ENCODE results near the gene GPI. TPM values are rescaled to one million over a fixed set of nuclear protein-coding genes. Genes with fewer than 3 reads are reported as not detected.
A peak's percentile ranks its signal among the peaks of the same experiment; 100 is the strongest.

Gene GPI
- total and polyA plus RNA-seq, 2 donors (not counting 3 experiments of a cell fraction or from before 2014, with no cell fraction given) = 131 to 273 TPM

- no peak overlapping the region for H3K4me3 ChIP-seq (replicated peaks in 1 of 3; ENCODE audit: insufficient read depth in 1 of 3, low read depth in 1 of 3, low read length in 3 of 3)
- H3K27me3 ChIP-seq (ENCODE audit: control insufficient read depth in 2 of 2, insufficient read depth in 2 of 2, low read length in 2 of 2) = no peaks in the 10 kb centered on the region
- TF ChIP-seq GATA2 (IDR thresholded peaks at IDR 0.05; ENCODE audit: insufficient read depth, insufficient read length, low read depth, low read length) (no peak), EZH2 (IDR thresholded peaks at IDR 0.05; ENCODE audit: borderline replicate concordance, low read depth, low read length, severe bottlenecking) (no peak)
- peaks cover 2% of the 10 kb centered on the region for H3K79me2 ChIP-seq (ENCODE audit: control insufficient read depth, insufficient read depth, low read length)
- peaks cover 10 to 24% of the 10 kb centered on the region in 2 experiments for H3K36me3 ChIP-seq (ENCODE audit: control insufficient read depth in 2 of 2, extremely low read depth in 1 of 2, insufficient read depth in 2 of 2, low read length in 2 of 2)
- no peak overlapping the region for H2AFZ ChIP-seq (ENCODE audit: low read depth, low read length)
- no peaks in the 10 kb centered on the region for H3K9me1 ChIP-seq (replicated peaks; ENCODE audit: control insufficient read depth, extremely low read depth, insufficient read depth, low read length)
- DNase-seq (ENCODE audit: low read depth, low spot score) (peak; percentile 44), FAIRE-seq (no peak)
- H3K27ac ChIP-seq (ENCODE audit: insufficient read depth, low read depth, low read length) = peak overlapping the region; percentile 14
- dilution Hi-C loops (cut with MboI; ENCODE audit: extremely low pct_ligation_motif_present, low sequenced_read_pairs) (loop anchor here (10.0 kb wide), 1 partner anchor 61 kb away; no protein-coding TSS in a partner anchor), intact Hi-C loops (cut with micrococcal nuclease) (no loop called here)
- no peak overlapping the region for H3K9ac ChIP-seq (replicated peaks; ENCODE audit: extremely low read depth, insufficient read depth, low read length)
- H3K9me3 ChIP-seq (replicated peaks; ENCODE audit: control insufficient read depth, insufficient read depth, low read length) = no peaks in the 10 kb centered on the region
- H3K4me2 ChIP-seq (ENCODE audit: insufficient read depth, low read length) = no peak overlapping the region
- ChIA-PET CTCF (interaction anchor here (0.7 to 1.5 kb wide), 4 partner anchors 10 to 24 kb away, joined by 3 to 6 read pairs (median 4); no protein-coding TSS in a partner anchor), POLR2A (no interaction called here)
- no peaks in the 10 kb centered on the region for H4K20me1 ChIP-seq (replicated peaks; ENCODE audit: control insufficient read depth, extremely low read depth, insufficient read depth, low read length)
- BruUV-seq (replicated peaks) = no TSS peak
- H3K4me1 ChIP-seq (ENCODE audit: control insufficient read depth, extremely low read depth, insufficient read depth, low read length) = peaks cover 15% of the 10 kb centered on the region
Observed at GRCh38 chr19:34325981-34326787, 38.8 kb upstream of the GPI start.

- H3K27ac ChIP-seq (ENCODE audit: insufficient read depth, low read depth, low read length) = peak overlapping the region; percentile 27
- peak; percentile 65 for DNase-seq (ENCODE audit: low read depth, low spot score)
- peaks cover 2% of the 10 kb centered on the region for H3K79me2 ChIP-seq (ENCODE audit: control insufficient read depth, insufficient read depth, low read length)
- POLR2A ChIA-PET = no interaction called here
- dilution Hi-C loops (cut with MboI; ENCODE audit: extremely low pct_ligation_motif_present, low sequenced_read_pairs) (loop anchor here (10.0 kb wide), 1 partner anchor 63 kb away; no protein-coding TSS in a partner anchor), intact Hi-C loops (cut with micrococcal nuclease) (no loop called here)
- no peak for TF ChIP-seq POLR2A (IDR thresholded peaks at IDR 0.05; ENCODE audit: low read depth, low read length)
- no peak for TF ChIP-seq JUN (IDR thresholded peaks at IDR 0.05; ENCODE audit: borderline replicate concordance, insufficient read depth, insufficient read length, low read depth)
- TF ChIP-seq GATA2 (IDR thresholded peaks at IDR 0.05; ENCODE audit: insufficient read depth, insufficient read length, low read depth, low read length) = peak; percentile 93
- peak; percentile 52 for FAIRE-seq
- peaks cover 31% of the 10 kb centered on the region for H3K4me1 ChIP-seq (ENCODE audit: control insufficient read depth, extremely low read depth, insufficient read depth, low read length)
- H3K9me3 ChIP-seq (replicated peaks; ENCODE audit: control insufficient read depth, insufficient read depth, low read length) = no peaks in the 10 kb centered on the region
- no peaks in the 10 kb centered on the region for H4K20me1 ChIP-seq (replicated peaks; ENCODE audit: control insufficient read depth, extremely low read depth, insufficient read depth, low read length)
- no peak overlapping the region for H3K4me3 ChIP-seq (replicated peaks in 1 of 3; ENCODE audit: insufficient read depth in 1 of 3, low read depth in 1 of 3, low read length in 3 of 3)
- H3K4me2 ChIP-seq (ENCODE audit: insufficient read depth, low read length) = no peak overlapping the region
- CTCF ChIA-PET = interaction anchor here (1.0 to 1.5 kb wide), 5 partner anchors 8 to 106 kb away, joined by 3 to 7 read pairs (median 5); no protein-coding TSS in a partner anchor
- H2AFZ ChIP-seq (ENCODE audit: low read depth, low read length) = no peak overlapping the region
- no peaks in the 10 kb centered on the region for H3K27me3 ChIP-seq (ENCODE audit: control insufficient read depth in 2 of 2, insufficient read depth in 2 of 2, low read length in 2 of 2)
- BruUV-seq (replicated peaks) = no TSS peak
- H3K36me3 ChIP-seq (ENCODE audit: control insufficient read depth in 2 of 2, extremely low read depth in 1 of 2, insufficient read depth in 2 of 2, low read length in 2 of 2) = peaks cover 12 to 21% of the 10 kb centered on the region in 2 experiments
- no peak overlapping the region for H3K9ac ChIP-seq (replicated peaks; ENCODE audit: extremely low read depth, insufficient read depth, low read length)
- no peaks in the 10 kb centered on the region for H3K9me1 ChIP-seq (replicated peaks; ENCODE audit: control insufficient read depth, extremely low read depth, insufficient read depth, low read length)
Observed at GRCh38 chr19:34327851-34328250, 37.1 kb upstream of the GPI start.
